HG03103 (cell line): ENCODE measurements around the gene MPPED1.

Source experiments
- ATAC-seq: cut with Tn5 transposase; IDR thresholded peaks from one replicate; pipeline ENCODE4 v1.9.1; 2021; ENCODE audit warnings: low read depth; ENCODE audit not compliant: unreplicated experiment

MPPED1 gene

DNA sequence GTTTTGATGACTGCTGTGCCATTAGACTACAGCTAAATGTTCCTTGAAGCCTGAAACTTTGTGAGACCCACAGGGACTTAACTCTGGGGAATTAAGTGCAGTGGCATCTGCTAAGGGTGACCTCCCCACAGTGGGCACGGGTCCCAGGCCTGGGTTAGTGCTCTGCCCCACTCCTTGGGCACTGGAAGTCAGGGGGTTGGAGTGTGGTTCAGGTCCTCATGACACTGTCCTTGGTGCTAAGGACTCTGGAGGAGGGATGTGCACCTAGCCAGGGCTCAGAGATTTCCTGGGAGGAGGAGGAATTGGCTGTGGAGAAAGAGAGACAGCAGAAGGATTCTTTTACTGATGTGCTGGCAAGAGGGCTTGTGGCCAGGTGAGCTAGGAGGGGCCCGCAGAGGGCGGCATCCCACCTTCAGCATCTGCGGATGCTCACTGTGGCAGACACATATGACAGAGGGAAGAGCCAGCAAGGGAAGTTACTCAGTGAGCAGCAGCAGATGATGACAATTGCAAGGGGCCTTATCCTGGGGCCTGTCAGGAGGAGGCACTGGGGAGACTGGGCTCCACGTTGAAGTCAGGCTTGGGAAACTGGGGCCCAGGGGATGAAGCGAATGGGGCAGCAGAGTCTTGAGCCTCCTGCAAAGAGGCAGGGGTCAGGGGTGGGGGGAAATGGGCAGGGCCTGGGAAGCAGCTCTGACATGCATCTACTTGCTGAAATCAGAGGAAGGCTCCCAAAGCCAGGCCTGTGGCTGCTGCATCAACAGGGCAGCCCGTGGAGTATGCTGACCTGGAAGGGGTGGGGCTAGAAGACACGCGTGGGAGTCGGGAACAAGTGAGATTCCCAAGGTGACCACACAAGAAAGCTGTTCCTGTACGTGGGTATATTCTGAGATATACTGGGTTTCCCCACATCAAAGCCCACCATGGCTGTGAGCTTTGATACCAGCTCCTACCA lies 144.0 kb downstream of the MPPED1 start:
- ATAC-seq: no peak
